ENCODE measurements around the gene PTPRJ. TPM values are rescaled to one million over a fixed set of nuclear protein-coding genes. Genes with fewer than 3 reads are reported as not detected.

Gene PTPRJ
- total and polyA plus RNA-seq, 4 donors = 4.1 to 24.7 (median 14.6) TPM

GRCh38 chr11:48103621-48104567, 123.5 kb downstream of the PTPRJ start:
- H3K27ac ChIP-seq (ENCODE audit: low read depth in 1 of 2, low read length in 2 of 2) = peak overlapping the region; percentile 75 to 82
- TF ChIP-seq FOXA1 (IDR thresholded peaks at IDR 0.05) (no peak), TAF1 (conservative IDR thresholded peaks at IDR 0.05) (peak; percentile 70), RXRA (IDR thresholded peaks at IDR 0.05) (peak; percentile 71 to 77), MAX (IDR thresholded peaks at IDR 0.05) (no peak), CTCF (IDR thresholded peaks at IDR 0.05; ENCODE audit: low read depth, low read length, missing input control) (no peak), JUND (IDR thresholded peaks at IDR 0.05) (peak; percentile 8 to 43), SP1 (IDR thresholded peaks at IDR 0.05) (peak; percentile 73), REST (IDR thresholded peaks at IDR 0.05) (no peak), RAD21 (IDR thresholded peaks at IDR 0.05) (peak; percentile 12 to 49), HNF4G (IDR thresholded peaks at IDR 0.05) (peak; percentile 71), HNF4A (conservative IDR thresholded peaks at IDR 0.05) (peak; percentile 80 to 91), EGR1 (IDR thresholded peaks at IDR 0.05; ENCODE audit: low read depth in 2 of 2) (peak in 1 of 2 donors; percentile 68), ZBTB33 (IDR thresholded peaks at IDR 0.05) (no peak), GABPA (IDR thresholded peaks at IDR 0.05 in 1 of 2, conservative IDR thresholded peaks at IDR 0.05 in 1 of 2) (no peak), YY1 (IDR thresholded peaks at IDR 0.05) (peak; percentile 48), ATF3 (IDR thresholded peaks at IDR 0.05) (no peak), FOXA2 (IDR thresholded peaks at IDR 0.05) (no peak), NR2F2 (IDR thresholded peaks at IDR 0.05) (peak; percentile 60)
- no peaks in the 10 kb centered on the region for H3K27me3 ChIP-seq (ENCODE audit: control insufficient read depth in 4 of 4, insufficient read depth in 4 of 4, low read length in 3 of 4)
- H3K4me3 ChIP-seq (ENCODE audit: low read depth in 1 of 3, low read length in 3 of 3) = no peak overlapping the region
- H3K4me1 ChIP-seq (ENCODE audit: control insufficient read depth in 4 of 4, insufficient read depth in 4 of 4, low read length in 3 of 4) = peaks cover 20 to 94% (median 83%) of the 10 kb centered on the region in 4 donors
- H3K9me3 ChIP-seq (ENCODE audit: control insufficient read depth in 4 of 4, low read length in 3 of 4) = no peaks in the 10 kb centered on the region
- no peaks in the 10 kb centered on the region for H3K36me3 ChIP-seq (ENCODE audit: control insufficient read depth in 4 of 4, insufficient read depth in 3 of 4, low read depth in 1 of 4, low read length in 3 of 4)
- 60% methylated on average over 12 of the region's 12 CpGs for WGBS
- DNase-seq (ENCODE audit: low spot score) = no peak
- H3K9ac ChIP-seq (ENCODE audit: low read depth in 1 of 2, low read length in 2 of 2) = no peak overlapping the region

Data from liver (tissue), 9 donors.